Stimulated activated CD4-positive, alpha-beta T cell treated with anti-CD3 and anti-CD28 coated beads, TNF-alpha, amount 100 ng/mL, for 48 hours (primary cell): Measurements from ENCODE around the gene PLGLB2.
"Not testable (repeated sequence)": the region's sequence is repeated elsewhere in the genome, so short reads cannot be mapped to it uniquely, and the experiment has no call there.

Experiments
- DNase-seq, 3 donors: peaks; one replicate each; pipeline ENCODE4 v3.0.0-alpha.2; 2020; ENCODE audit warnings: low read depth in 3 of 3

Gene PLGLB2

DNA sequence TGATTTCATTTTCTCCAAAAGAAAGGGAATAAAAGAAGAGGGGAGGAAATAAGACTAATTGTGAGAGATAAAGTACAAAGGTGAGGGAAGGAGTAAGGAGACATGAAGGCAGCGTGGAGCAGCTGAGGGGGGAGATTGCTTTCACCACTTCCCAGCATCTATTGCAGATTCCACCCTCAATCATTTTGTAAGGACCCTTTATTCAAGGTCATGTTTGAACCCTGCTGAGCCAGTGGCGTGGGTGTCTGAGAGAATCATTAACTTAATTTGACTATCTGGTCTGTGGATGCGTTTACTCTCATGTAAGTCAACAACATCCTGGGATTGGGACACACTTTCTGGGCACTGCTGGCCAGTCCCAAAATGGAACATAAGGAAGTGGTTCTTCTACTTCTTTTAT is at the start of gene PLGLB2:
Gene PLGLB2 (plus strand): TSS at position 297 of the 400 bp plus-strand sequence. CDS start 67 bp downstream, at position 364.
- DNase-seq: not testable (repeated sequence)

DNA sequence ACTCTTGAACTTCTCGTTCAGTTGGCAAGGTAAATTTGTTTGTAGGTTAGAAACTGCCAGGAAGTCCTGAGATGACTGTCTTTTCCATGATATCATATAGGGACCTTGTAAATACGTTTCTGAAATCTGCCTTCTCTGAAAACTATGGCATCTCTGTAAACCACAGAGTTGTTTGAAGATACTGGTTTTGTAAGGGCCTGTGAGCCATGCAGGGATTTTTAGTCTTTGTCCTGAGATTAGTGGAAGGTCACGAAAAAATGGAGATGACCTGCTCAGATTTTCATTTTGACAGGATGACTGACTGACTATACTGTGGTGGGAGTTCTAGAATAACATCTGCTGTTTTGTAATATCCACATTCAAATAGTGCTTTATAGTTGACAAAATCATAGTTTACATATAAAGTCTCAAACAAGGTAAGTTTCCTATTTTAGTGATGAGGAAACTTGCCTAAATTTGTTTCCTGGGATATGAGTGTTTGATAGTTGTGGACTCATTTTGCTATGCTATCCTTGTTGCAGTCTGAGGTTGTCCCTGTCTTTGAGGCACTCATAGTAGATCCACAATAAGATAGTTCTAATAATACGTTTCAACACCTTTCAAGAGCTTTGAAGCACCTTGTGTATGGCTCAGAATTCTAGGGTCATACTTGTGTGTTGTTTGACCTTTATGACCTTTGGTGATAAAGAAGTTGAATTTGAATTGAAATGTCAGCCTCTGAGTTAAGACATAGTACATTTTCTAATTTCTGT is 43.1 kb upstream of the PLGLB2 start:
- DNase-seq: not testable (repeated sequence)

DNA sequence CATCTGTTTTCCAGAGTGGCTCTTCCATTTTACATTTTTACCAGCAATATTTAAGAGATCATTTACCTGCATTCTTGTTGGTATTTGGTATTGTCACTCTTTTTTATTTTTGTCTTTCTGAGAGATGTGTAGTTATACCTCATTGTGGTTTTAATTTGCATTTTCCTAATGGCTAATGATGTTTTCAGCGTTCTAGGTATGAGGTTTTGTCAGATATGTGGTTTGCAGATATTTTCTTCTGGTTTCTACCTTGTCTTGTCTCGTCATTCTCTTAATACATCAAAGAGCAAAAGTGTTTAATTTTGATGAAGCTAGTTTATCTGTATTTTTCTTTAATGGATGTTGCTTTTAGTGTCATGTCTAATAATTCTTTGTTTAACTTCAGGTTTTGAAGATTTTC is 39.5 kb upstream of the PLGLB2 start:
- DNase-seq: not testable (repeated sequence)

GRCh38 chr2:87727940-87728599 is 19.8 kb upstream of the PLGLB2 start:
- not testable (repeated sequence) for DNase-seq

DNA sequence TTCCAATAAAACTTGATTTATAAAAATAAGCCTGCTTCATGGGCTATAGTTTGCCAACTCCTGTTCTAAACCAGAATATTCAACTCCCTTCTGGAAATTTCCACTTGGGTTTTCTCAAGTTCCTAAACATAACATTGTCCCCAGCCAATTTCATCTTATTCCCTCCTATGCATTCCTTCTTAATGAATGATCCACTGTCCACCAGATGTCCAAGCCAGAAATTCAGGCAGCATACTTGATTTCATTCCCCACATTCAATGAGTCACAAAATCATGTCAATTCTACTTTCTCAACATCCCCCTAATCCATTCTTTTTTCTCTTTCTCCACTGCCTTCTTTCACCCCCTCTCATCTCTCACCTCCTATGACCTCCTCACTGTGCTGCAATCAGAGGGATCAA is 7.0 kb upstream of the PLGLB2 start:
- DNase-seq: not testable (repeated sequence)

DNA sequence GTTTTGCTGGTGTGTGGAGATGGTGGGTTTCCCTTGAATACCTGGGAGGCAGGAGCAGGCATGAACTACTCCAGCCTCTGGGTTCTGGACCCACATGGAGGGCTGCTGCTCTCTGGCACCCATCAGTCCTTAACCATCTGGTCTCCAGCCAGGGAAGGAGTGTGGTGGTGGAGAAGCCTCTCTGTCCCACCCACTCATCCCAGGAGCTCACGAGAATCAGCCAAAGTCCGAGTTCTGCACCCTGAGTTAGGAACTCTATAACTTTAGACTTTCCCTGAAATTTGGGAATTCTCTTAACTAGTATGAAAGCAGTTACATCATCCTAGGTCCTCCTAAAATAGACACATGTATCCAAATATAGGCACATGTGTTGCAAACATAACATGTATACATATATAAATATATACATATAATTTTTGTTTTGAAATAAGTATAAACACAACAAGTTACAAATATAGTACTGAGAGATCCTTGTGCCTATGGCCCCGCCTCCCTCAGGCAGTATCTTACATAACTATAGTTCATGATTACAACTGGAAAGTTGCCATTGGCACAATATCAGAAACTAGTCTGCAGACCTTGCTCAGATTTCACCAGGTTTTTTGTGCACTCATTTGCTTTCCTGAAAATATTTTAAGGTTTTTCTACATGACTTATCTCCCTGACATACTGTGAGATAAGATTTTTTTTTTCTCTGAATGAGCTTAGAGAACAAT is 5.3 kb upstream of the PLGLB2 start:
- not testable (repeated sequence) for DNase-seq

- not testable (repeated sequence) for DNase-seq
These were observed 4.2 kb upstream of the PLGLB2 start for GRCh38 chr2:87743638-87744037.

- not testable (repeated sequence) for DNase-seq
These were observed 2.4 kb upstream of the PLGLB2 start for GRCh38 chr2:87745353-87745951.

GRCh38 chr2:87748524-87748923 is 637 bp downstream of the PLGLB2 start:
- not testable (repeated sequence) for DNase-seq

DNA sequence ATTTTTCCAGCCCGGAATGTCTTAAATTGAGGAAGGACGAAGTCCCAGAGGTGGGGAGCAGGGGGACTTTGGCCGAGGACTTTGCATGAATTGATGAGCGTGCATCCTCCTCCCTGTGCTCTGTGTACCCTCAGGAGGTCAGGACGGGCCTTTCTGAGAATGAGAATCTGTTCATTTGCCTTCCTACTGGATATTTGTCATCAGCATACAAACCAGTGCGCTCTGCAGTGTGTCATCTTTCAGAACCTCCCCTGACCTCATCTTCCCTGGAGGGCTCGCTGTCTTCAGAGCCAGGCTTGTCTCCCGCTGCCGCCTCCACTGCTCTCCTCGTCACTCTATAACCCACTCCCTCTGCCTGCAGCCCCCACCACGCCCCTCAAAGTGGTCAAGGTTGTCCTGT is 2.7 kb downstream of the PLGLB2 start:
- DNase-seq: not testable (repeated sequence)

- not testable (repeated sequence) for DNase-seq
These were observed 6.9 kb downstream of the PLGLB2 start for GRCh38 chr2:87754759-87755158.
